Colonic mucosa (tissue), 4 donors: ENCODE measurements around the gene PADI4. TPM values are rescaled to one million over a fixed set of nuclear protein-coding genes. Genes with fewer than 3 reads are reported as not detected.

ENCODE experiments used
- DNase-seq: peaks from one replicate; pipeline ENCODE4 v3.0.0-alpha.2; 2020
- H3K27ac ChIP-seq: fragments of 200-600 bp; one replicate; pipeline ENCODE4 v1.8.0; 2021
- H3K27me3 ChIP-seq: fragments of 200-600 bp; one replicate; pipeline ENCODE4 v1.8.0; 2021
- H3K36me3 ChIP-seq: fragments of 200-600 bp; one replicate; pipeline ENCODE4 v1.8.0; 2021
- H3K4me1 ChIP-seq: fragments of 200-600 bp; one replicate; pipeline ENCODE4 v1.8.0; 2021; ENCODE audit warnings: mild to moderate bottlenecking
- H3K4me3 ChIP-seq: fragments of 200-600 bp; one replicate; pipeline ENCODE4 v1.8.0; 2021
- H3K9ac ChIP-seq, 2 donors: one replicate each; pipeline ENCODE4 v1.7.0; 2013; ENCODE audit warnings: control low read depth in 2 of 2, low read depth in 2 of 2, low read length in 2 of 2
- H3K9me3 ChIP-seq: fragments of 200-600 bp; one replicate; pipeline ENCODE4 v1.8.0; 2021
- intact Hi-C: fragments of 100-400 bp; cut with DNase I; formaldehyde crosslinking; loops from one replicate; pipeline ENCODE4 v1.14.1; 2022
- total RNA-seq, 2 donors: library from RNA; stranded (reverse); fragmentation: NEBNext Ultra II Directional in 1 of 2; extraction: Animal tissue kit (Norgen Biotek cat#: 25700) in 1 of 2; gene quantifications; one replicate each; pipeline ENCODE4 v1.2.1, GENCODE V29; 2021
- TF ChIP-seq, protein P1 (sequence below): fragments of 200-600 bp; IDR thresholded peaks from one replicate; pipeline ENCODE4 v1.8.0; 2022; ENCODE audit warnings: antibody characterized with exemption, mild to moderate bottlenecking
- donor health status: healthy.
- donor health status: DM: no; HTN: no; CAD: no.
- donor health status: DM: no; HTN: no; CAD: no.

The PADI4 gene
- total RNA-seq, 2 donors from 2014 or later: not detected

DNA sequence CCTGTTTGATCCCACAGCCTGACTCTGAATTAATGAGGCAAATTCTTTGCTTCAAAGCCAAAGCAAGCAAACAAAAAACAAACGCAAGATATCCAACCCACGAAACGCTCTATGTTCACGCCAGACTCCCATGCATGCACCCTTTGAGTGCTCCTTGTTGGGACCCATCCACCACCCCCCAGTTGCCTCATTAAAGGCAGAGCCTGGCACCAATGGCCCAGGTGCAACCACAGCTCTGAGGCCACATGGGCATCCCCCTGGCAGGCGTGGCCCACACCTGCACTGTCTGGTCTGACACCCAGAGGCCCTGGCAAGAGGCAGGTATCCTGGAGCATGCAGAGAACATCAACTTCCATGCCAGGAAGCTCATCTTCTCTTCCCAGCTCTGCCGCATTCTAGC lies 1.1 kb upstream of the PADI4 start:
- H3K9ac ChIP-seq: no peak overlapping the region
- no peak for DNase-seq
- H3K4me1 ChIP-seq: no peaks in the 10 kb centered on the region
- no peak overlapping the region for H3K4me3 ChIP-seq
- TF ChIP-seq, protein P1, sequence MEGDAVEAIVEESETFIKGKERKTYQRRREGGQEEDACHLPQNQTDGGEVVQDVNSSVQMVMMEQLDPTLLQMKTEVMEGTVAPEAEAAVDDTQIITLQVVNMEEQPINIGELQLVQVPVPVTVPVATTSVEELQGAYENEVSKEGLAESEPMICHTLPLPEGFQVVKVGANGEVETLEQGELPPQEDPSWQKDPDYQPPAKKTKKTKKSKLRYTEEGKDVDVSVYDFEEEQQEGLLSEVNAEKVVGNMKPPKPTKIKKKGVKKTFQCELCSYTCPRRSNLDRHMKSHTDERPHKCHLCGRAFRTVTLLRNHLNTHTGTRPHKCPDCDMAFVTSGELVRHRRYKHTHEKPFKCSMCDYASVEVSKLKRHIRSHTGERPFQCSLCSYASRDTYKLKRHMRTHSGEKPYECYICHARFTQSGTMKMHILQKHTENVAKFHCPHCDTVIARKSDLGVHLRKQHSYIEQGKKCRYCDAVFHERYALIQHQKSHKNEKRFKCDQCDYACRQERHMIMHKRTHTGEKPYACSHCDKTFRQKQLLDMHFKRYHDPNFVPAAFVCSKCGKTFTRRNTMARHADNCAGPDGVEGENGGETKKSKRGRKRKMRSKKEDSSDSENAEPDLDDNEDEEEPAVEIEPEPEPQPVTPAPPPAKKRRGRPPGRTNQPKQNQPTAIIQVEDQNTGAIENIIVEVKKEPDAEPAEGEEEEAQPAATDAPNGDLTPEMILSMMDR: no peak
- no peaks in the 10 kb centered on the region for H3K9me3 ChIP-seq
- no peaks in the 10 kb centered on the region for H3K36me3 ChIP-seq
- no peak overlapping the region for H3K27ac ChIP-seq
- intact Hi-C loops: no loop called here
- H3K27me3 ChIP-seq: no peaks in the 10 kb centered on the region

DNA sequence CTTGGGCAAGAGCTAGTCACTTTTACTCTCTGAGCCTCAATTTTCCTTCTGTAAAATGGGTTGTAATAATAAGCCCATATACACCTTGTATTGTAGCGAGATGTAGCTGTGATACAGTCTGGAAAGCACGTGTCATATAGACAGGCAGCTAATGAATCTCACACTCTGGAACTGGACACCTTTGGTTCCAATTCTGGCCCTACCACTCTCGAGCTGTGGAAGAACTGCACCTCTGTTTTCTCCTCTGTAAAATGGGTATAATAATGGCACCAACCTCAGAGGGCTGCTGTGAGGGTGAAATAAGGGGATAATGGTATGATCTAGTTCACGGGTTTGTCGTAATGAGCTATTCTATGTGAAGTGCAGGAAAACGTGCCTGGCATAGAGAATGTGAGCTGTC lies 668 bp upstream of the PADI4 start:
- Histone ChIP-seq H3K4me1 (no peaks in the 10 kb centered on the region), H3K36me3 (no peaks in the 10 kb centered on the region), H3K9ac (no peak overlapping the region), H3K9me3 (no peaks in the 10 kb centered on the region), H3K27ac (no peak overlapping the region), H3K4me3 (no peak overlapping the region), H3K27me3 (no peaks in the 10 kb centered on the region)
- DNase-seq: no peak
- TF ChIP-seq, protein P1: no peak
- intact Hi-C loops: no loop called here

- Histone ChIP-seq H3K9me3 (no peaks in the 10 kb centered on the region), H3K9ac (no peak overlapping the region), H3K27me3 (no peaks in the 10 kb centered on the region), H3K4me1 (no peaks in the 10 kb centered on the region), H3K4me3 (no peak overlapping the region), H3K36me3 (no peaks in the 10 kb centered on the region), H3K27ac (no peak overlapping the region)
- no peak for DNase-seq
- intact Hi-C loops: no loop called here
- TF ChIP-seq, protein P1: no peak
Measured at GRCh38 chr1:17308593-17308992, 596 bp downstream of the PADI4 start.

DNA sequence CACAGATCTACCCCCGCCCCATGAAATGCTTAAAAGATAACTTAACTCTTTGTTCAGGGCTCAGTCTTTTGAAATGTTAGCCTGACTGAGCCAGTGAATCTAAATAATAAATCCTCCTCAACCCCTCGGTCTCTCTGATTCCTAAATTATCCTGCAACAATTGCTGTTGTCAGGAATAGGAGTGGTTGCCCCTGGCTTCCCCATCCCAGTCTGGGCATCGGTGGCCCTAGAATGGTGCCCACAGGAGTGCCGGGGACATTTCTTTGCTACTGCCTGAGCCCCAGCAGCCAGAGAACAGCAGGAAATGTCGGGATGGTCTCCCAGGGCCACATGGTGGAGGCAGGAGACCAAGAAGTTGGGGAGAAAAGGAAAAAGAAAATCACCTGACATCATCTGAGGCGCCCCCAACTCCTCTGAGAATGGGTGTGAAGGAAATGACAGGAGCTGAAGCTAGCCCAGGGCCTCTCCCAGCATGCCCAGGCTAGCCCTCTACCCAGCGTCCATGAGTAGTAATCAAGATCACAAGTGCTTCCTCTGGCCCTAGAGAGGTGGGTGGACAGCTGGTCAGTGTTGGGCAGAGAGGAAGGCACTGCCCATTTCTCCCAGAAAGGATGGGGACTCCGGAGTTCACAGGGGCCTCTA lies 1.6 kb downstream of the PADI4 start:
- Histone ChIP-seq H3K9ac (no peak overlapping the region), H3K36me3 (no peaks in the 10 kb centered on the region), H3K4me1 (no peaks in the 10 kb centered on the region), H3K27me3 (no peaks in the 10 kb centered on the region), H3K4me3 (no peak overlapping the region), H3K9me3 (no peaks in the 10 kb centered on the region), H3K27ac (no peak overlapping the region)
- intact Hi-C loops: no loop called here
- TF ChIP-seq, protein P1: no peak
- DNase-seq: no peak

- DNase-seq: no peak
- H3K27me3 ChIP-seq: no peaks in the 10 kb centered on the region
- H3K4me3 ChIP-seq: no peak overlapping the region
Measured at GRCh38 chr1:17310068-17310640, 2.2 kb downstream of the PADI4 start.

More at GRCh38 chr1:17310068-17310640, 2.2 kb downstream of the PADI4 start:
- Histone ChIP-seq H3K27ac (no peak overlapping the region), H3K4me1 (no peaks in the 10 kb centered on the region), H3K36me3 (no peaks in the 10 kb centered on the region), H3K9ac (no peak overlapping the region), H3K9me3 (no peaks in the 10 kb centered on the region)
- intact Hi-C loops: no loop called here
- TF ChIP-seq, protein P1: no peak
